WTC11 (cell line): Measurements from ENCODE around the gene SERPINB6. TPM values are rescaled to one million over a fixed set of nuclear protein-coding genes. Genes with fewer than 3 reads are reported as not detected.

Experiments
- ATAC-seq: fragments of 200-7000 bp; cut with Tn5 transposase; 2 replicates; pipeline ENCODE4 v1.10.0; 2021; ENCODE audit warnings: mild to moderate bottlenecking, moderate library complexity
- CTCF ChIA-PET: fragments of 300-600 bp; sonication (Branson Sonifier 250); formaldehyde crosslinking; loops from one replicate; lab custom pipeline; 2021; ENCODE audit warnings: antibody characterized with exemption; lab: Charles Lee
- POLR2A ChIA-PET: fragments of 350-600 bp; sonication (Branson Sonifier 250); formaldehyde crosslinking; loops from one replicate; lab custom pipeline; 2021; ENCODE audit warnings: antibody characterized with exemption; lab: Charles Lee
- DNase-seq: peaks from one replicate; pipeline ENCODE4 v3.0.0; 2021; ENCODE audit warnings: low spot score
- H3K27ac Mint-ChIP-seq: 2 replicates; pipeline ENCODE4 v1.8.0; 2021; ENCODE audit warnings: mixed read lengths
- H3K27me3 Mint-ChIP-seq: 2 replicates; pipeline ENCODE4 v1.8.0; 2021; ENCODE audit warnings: low read depth, mild to moderate bottlenecking, moderate library complexity, mixed read lengths
- H3K36me3 Mint-ChIP-seq: 2 replicates; pipeline ENCODE4 v1.8.0; 2021; ENCODE audit warnings: mixed read lengths
- H3K4me1 Mint-ChIP-seq: 2 replicates; pipeline ENCODE4 v1.8.0; 2022; ENCODE audit warnings: mixed read lengths
- H3K4me3 Mint-ChIP-seq: 2 replicates; pipeline ENCODE4 v1.8.0; 2021; ENCODE audit warnings: mild to moderate bottlenecking, moderate library complexity, mixed read lengths
- H3K9me3 Mint-ChIP-seq: 2 replicates; pipeline ENCODE4 v1.8.0; 2021; ENCODE audit warnings: mixed read lengths
- ATF6 ChIP-seq: sonication (generic); formaldehyde crosslinking; IDR thresholded peaks from 2 replicates; pipeline ENCODE4 v1.8.1; 2023; ENCODE audit warnings: mild to moderate bottlenecking, missing genetic modification reagents
- CREB1 ChIP-seq: sonication (generic); formaldehyde crosslinking; IDR thresholded peaks from 2 replicates; pipeline ENCODE4 v1.8.0; 2023; ENCODE audit warnings: mild to moderate bottlenecking, missing genetic modification reagents
- ELF4 ChIP-seq: sonication (generic); formaldehyde crosslinking; IDR thresholded peaks from 2 replicates; pipeline ENCODE4 v1.8.1; 2022; ENCODE audit warnings: low read depth, mild to moderate bottlenecking, moderate library complexity, missing genetic modification reagents
- GABPB1 ChIP-seq: sonication (generic); formaldehyde crosslinking; IDR thresholded peaks from 2 replicates; pipeline ENCODE4 v1.8.1; 2023; ENCODE audit warnings: mild to moderate bottlenecking, missing genetic modification reagents
- NFATC4 ChIP-seq: fragments of 250-450 bp; sonication (Bioruptor Pico); IDR thresholded peaks from 2 replicates; pipeline ENCODE4 v1.9.0; 2021; ENCODE audit warnings: mild to moderate bottlenecking
- NFYB ChIP-seq: sonication (generic); formaldehyde crosslinking; conservative IDR thresholded peaks from 2 replicates; pipeline ENCODE4 v1.8.0; 2022; ENCODE audit warnings: low read depth, missing genetic modification reagents
- PRDM15 ChIP-seq: sonication (generic); formaldehyde crosslinking; IDR thresholded peaks from 2 replicates; pipeline ENCODE4 v1.8.0; 2022; ENCODE audit warnings: missing genetic modification reagents
- SOX15 ChIP-seq: fragments of 250-450 bp; sonication (Bioruptor Pico); IDR thresholded peaks from 2 replicates; pipeline ENCODE4 v1.9.0; 2021; ENCODE audit warnings: mild to moderate bottlenecking
- TCF7 ChIP-seq: sonication (generic); formaldehyde crosslinking; IDR thresholded peaks from 2 replicates; pipeline ENCODE4 v1.8.0; 2022; ENCODE audit warnings: mild to moderate bottlenecking, low read depth, missing genetic modification reagents, moderate library complexity
- ZNF219 ChIP-seq: sonication (generic); formaldehyde crosslinking; IDR thresholded peaks from 2 replicates; pipeline ENCODE4 v1.8.0; 2023; ENCODE audit warnings: missing genetic modification reagents, mild to moderate bottlenecking, borderline replicate concordance
- ZNF416 ChIP-seq: fragments of 250-450 bp; sonication (Bioruptor Pico); IDR thresholded peaks from 2 replicates; pipeline ENCODE4 v1.9.0; 2021; ENCODE audit warnings: mild to moderate bottlenecking, inconsistent platforms
- ZNF425 ChIP-seq: fragments of 250-450 bp; sonication (Bioruptor Pico); conservative IDR thresholded peaks from 2 replicates; pipeline ENCODE4 v1.9.0; 2021; ENCODE audit warnings: mild to moderate bottlenecking
- ZNF512 ChIP-seq: sonication (generic); formaldehyde crosslinking; IDR thresholded peaks from 2 replicates; pipeline ENCODE4 v1.8.1; 2022; ENCODE audit warnings: missing genetic modification reagents, borderline replicate concordance
- total RNA-seq: library from RNA; stranded (reverse); gene quantifications from 3 replicates; pipeline ENCODE4 v1.2.3, GENCODE V29; 2021
- TF ChIP-seq, protein P1 (sequence below): sonication (generic); formaldehyde crosslinking; IDR thresholded peaks from 2 replicates; pipeline ENCODE4 v1.8.0; 2022; ENCODE audit warnings: mild to moderate bottlenecking, missing genetic modification reagents
- TF ChIP-seq, protein P2 (sequence below): fragments of 250-450 bp; sonication (Bioruptor Pico); IDR thresholded peaks from 2 replicates; pipeline ENCODE4 v1.9.0; 2021; ENCODE audit warnings: mild to moderate bottlenecking, borderline replicate concordance

The SERPINB6 gene
- total RNA-seq, 1 experiment from 2014 or later, result 28.0 TPM

DNA sequence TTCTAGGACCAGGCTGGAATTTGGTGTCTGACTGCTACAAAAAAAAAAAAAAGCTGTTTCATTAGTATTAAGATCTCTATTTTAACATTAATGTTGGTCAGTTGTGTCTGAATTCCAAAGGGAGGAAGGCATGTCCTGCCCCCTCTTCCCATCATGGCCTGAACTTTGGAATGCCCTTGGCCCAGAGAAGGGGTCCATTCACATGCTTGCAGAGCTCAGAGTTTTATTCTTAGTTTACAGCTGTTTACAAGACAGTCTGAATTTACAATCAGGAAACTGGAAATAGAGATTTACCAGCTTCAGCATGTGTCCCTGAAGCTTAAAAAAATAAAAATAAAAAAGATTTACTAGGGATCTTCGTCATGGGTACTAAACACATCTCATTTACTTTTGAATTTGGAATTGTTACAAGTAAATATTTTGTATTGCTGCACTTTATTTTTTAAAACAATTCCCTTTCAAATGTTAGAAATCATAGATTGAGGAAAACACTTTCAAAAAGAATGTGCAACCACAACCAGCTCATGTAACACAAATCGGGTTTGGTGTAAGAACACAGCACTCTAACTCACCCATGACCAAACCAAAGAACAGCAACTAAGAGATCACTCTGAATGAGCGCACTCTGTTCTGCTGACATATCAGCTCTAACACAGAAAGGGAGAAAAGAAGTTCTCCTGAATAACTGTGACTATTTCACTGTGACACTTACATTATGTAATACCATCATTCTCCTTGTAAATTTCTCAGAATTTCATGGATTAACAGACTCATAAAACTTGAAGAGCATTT is 6.6 kb upstream of the SERPINB6 start (continued):
- no peak for TF ChIP-seq CREB1 (CRISPR knock-in tag)
- no peak for TF ChIP-seq NFYB
- TF ChIP-seq GABPB1, result no peak
- TF ChIP-seq ELF4 (CRISPR knock-in tag), result no peak
- TF ChIP-seq ZNF416 (CRISPR knock-in tag), result no peak
- TF ChIP-seq, protein P1, sequence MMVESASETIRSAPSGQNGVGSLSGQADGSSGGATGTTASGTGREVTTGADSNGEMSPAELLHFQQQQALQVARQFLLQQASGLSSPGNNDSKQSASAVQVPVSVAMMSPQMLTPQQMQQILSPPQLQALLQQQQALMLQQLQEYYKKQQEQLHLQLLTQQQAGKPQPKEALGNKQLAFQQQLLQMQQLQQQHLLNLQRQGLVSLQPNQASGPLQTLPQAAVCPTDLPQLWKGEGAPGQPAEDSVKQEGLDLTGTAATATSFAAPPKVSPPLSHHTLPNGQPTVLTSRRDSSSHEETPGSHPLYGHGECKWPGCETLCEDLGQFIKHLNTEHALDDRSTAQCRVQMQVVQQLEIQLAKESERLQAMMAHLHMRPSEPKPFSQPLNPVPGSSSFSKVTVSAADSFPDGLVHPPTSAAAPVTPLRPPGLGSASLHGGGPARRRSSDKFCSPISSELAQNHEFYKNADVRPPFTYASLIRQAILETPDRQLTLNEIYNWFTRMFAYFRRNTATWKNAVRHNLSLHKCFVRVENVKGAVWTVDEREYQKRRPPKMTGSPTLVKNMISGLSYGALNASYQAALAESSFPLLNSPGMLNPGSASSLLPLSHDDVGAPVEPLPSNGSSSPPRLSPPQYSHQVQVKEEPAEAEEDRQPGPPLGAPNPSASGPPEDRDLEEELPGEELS (CRISPR knock-in tag), result no peak
- TF ChIP-seq SOX15 (CRISPR knock-in tag), result no peak

DNA sequence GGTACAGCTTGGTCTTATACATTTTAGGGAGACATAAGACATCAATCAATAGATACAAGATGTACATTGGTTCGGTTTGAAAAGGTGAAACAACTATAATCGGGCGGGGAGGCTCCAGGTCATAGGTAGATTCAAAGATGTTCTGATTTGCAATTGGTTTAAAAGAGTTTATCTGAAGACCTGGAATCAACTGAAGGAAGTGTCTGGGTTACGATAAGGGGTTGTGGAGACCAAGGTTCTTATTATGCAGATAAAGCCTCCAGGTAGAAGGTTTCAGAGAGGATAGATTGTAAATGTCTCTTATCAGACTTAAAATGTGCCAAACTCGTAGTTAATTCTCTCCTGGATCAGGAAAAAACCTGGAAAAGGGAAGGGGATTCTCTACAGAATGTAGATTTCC is 5.9 kb upstream of the SERPINB6 start:
- no peak overlapping the region for H3K4me3 Mint-ChIP-seq
- H3K27me3 Mint-ChIP-seq, result peaks cover 17% of the 10 kb centered on the region
- POLR2A ChIA-PET, result interaction anchor here (1.1 kb wide), 1 partner anchor 11 kb away, joined by 4 read pairs; no protein-coding TSS in a partner anchor
- H3K27ac Mint-ChIP-seq, result no peak overlapping the region
- CTCF ChIA-PET, result interaction anchor here (0.9 to 4.3 kb wide), 2 partner anchors 24 to 186 kb away, joined by 3 to 24 read pairs; no protein-coding TSS in a partner anchor
- DNase-seq, result no peak
- TF ChIP-seq, protein P2, sequence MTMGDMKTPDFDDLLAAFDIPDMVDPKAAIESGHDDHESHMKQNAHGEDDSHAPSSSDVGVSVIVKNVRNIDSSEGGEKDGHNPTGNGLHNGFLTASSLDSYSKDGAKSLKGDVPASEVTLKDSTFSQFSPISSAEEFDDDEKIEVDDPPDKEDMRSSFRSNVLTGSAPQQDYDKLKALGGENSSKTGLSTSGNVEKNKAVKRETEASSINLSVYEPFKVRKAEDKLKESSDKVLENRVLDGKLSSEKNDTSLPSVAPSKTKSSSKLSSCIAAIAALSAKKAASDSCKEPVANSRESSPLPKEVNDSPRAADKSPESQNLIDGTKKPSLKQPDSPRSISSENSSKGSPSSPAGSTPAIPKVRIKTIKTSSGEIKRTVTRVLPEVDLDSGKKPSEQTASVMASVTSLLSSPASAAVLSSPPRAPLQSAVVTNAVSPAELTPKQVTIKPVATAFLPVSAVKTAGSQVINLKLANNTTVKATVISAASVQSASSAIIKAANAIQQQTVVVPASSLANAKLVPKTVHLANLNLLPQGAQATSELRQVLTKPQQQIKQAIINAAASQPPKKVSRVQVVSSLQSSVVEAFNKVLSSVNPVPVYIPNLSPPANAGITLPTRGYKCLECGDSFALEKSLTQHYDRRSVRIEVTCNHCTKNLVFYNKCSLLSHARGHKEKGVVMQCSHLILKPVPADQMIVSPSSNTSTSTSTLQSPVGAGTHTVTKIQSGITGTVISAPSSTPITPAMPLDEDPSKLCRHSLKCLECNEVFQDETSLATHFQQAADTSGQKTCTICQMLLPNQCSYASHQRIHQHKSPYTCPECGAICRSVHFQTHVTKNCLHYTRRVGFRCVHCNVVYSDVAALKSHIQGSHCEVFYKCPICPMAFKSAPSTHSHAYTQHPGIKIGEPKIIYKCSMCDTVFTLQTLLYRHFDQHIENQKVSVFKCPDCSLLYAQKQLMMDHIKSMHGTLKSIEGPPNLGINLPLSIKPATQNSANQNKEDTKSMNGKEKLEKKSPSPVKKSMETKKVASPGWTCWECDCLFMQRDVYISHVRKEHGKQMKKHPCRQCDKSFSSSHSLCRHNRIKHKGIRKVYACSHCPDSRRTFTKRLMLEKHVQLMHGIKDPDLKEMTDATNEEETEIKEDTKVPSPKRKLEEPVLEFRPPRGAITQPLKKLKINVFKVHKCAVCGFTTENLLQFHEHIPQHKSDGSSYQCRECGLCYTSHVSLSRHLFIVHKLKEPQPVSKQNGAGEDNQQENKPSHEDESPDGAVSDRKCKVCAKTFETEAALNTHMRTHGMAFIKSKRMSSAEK (CRISPR knock-in tag), result no peak
- TF ChIP-seq TCF7 (no peak), ZNF425 (no peak), NFATC4 (CRISPR knock-in tag) (no peak)
- TF ChIP-seq, all 79 proteins: peak for 0
- peaks cover 28% of the 10 kb centered on the region for H3K4me1 Mint-ChIP-seq
- ATAC-seq, result no peak
- H3K36me3 Mint-ChIP-seq, result no peaks in the 10 kb centered on the region
- H3K9me3 Mint-ChIP-seq, result peaks cover 6% of the 10 kb centered on the region

GRCh38 chr6:2976571-2977085 is 5.3 kb upstream of the SERPINB6 start:
- Mint-ChIP-seq H3K9me3 (peaks cover 6% of the 10 kb centered on the region), H3K4me3 (no peak overlapping the region), H3K4me1 (peaks cover 34% of the 10 kb centered on the region), H3K36me3 (no peaks in the 10 kb centered on the region), H3K27ac (no peak overlapping the region), H3K27me3 (peaks cover 19% of the 10 kb centered on the region)
- ChIA-PET POLR2A (interaction anchor here (1.1 kb wide), 1 partner anchor 12 kb away, joined by 4 read pairs; no protein-coding TSS in a partner anchor), CTCF (interaction anchor here (0.8 to 4.3 kb wide), 2 partner anchors 24 to 44 kb away, joined by 3 to 24 read pairs; no protein-coding TSS in a partner anchor)
- TF ChIP-seq ELF4 (CRISPR knock-in tag), result no peak
- TF ChIP-seq ZNF219 (CRISPR knock-in tag), result no peak
- no peak for TF ChIP-seq ZNF512 (CRISPR knock-in tag)
- TF ChIP-seq PRDM15 (CRISPR knock-in tag), result no peak
- TF ChIP-seq ATF6 (CRISPR knock-in tag), result no peak
- ATAC-seq, result no peak
- DNase-seq, result no peak
